ENCODE results near the gene PEX1.
"Not testable (repeated sequence)": the region's sequence is repeated elsewhere in the genome, so short reads cannot be mapped to it uniquely, and the experiment has no call there.

The PEX1 gene

DNA sequence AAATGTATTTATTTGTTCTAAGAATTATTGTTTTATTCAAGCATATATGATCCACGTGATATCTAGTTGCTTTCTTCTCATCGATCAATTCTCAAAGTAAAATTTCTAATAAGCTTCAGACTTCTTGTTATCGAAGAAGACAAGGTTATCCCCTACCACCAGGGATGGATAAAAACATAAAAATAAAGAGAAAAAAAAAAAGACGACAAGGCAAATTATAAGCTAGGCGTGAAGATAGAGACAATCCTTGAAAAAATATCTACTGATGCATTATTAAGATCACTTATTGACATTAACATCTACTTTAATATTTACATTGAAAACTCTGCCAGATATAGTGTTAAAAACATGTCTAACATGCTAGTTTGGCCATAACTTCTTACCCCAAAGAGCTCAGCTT is 19.4 kb downstream of the PEX1 start:
- no peaks in the 10 kb centered on the region for H3K9me3 ChIP-seq (ENCODE audit: control insufficient read depth, low read length)
- no peaks in the 10 kb centered on the region for H3K4me1 ChIP-seq (ENCODE audit: control insufficient read depth, insufficient read depth, low read length)
- no peak overlapping the region for H3K27ac ChIP-seq (ENCODE audit: insufficient read depth, low read depth, low read length, poor library complexity, severe bottlenecking)
- no peaks in the 10 kb centered on the region for H3K36me3 ChIP-seq (ENCODE audit: control insufficient read depth, insufficient read depth, low read length)
- no peak overlapping the region for H3K4me3 ChIP-seq (ENCODE audit: insufficient read depth, low read depth, low read length)
- H3K27me3 ChIP-seq (ENCODE audit: control insufficient read depth, insufficient read depth, low read length, poor library complexity, severe bottlenecking), result no peaks in the 10 kb centered on the region
- 100% methylated on average over 5 of the region's 5 CpGs; no CpG with 5 or more reads in 1 of the 2 experiments for WGBS, 2 experiments

DNA sequence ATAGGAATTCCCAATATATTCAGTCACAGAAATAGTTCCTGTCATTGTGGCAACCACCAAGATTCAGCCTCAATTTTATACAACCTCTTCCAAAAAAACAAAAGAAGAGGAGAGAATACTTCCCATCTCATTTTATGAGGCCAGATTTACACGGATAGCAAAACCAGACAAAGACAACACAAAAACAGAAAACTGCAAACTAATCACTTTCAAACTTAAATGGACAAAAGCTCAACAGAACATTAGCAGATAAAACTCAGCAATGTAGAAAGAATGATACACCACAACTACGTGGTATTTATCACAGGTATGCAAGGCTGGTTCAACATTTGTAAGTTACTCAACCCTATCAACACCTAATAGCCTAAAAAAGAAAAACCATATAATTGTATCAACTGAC is 22.0 kb downstream of the PEX1 start:
- Histone ChIP-seq H3K36me3 (ENCODE audit: control insufficient read depth, insufficient read depth, low read length) (peaks cover under 1% of the 10 kb centered on the region), H3K4me1 (ENCODE audit: control insufficient read depth, insufficient read depth, low read length) (no peaks in the 10 kb centered on the region)

DNA sequence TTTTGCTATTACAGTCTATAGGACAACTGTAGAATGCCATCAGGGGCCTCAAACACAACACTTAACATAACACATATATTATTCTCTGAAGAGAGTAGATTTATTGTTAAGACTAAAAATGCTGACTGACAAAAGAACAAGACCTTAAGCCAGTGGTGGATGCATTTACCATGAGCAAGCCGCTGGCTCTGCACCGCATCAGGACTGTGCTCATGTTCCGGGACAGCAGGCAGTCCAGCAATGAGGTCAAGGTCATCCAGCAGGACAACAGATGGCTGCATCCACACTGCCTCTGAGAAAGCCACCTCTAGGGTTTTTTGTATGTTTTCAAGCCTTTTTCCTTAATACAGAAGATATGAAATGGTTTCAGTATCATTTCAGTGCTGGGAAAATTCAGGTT is 23.8 kb downstream of the PEX1 start:
- Histone ChIP-seq H3K4me3 (ENCODE audit: insufficient read depth, low read depth, low read length) (no peak overlapping the region), H3K27ac (ENCODE audit: insufficient read depth, low read depth, low read length, poor library complexity, severe bottlenecking) (no peak overlapping the region), H3K27me3 (ENCODE audit: control insufficient read depth, insufficient read depth, low read length, poor library complexity, severe bottlenecking) (no peaks in the 10 kb centered on the region), H3K36me3 (ENCODE audit: control insufficient read depth, insufficient read depth, low read length) (peaks cover 2% of the 10 kb centered on the region), H3K9me3 (ENCODE audit: control insufficient read depth, low read length) (no peaks in the 10 kb centered on the region), H3K4me1 (ENCODE audit: control insufficient read depth, insufficient read depth, low read length) (no peaks in the 10 kb centered on the region)
- WGBS, 2 experiments, result 94 to 96% methylated on average over 3 of the region's 3 CpGs

More for the DNA sequence above, 22.0 kb downstream of the PEX1 start:
- Histone ChIP-seq H3K9me3 (ENCODE audit: control insufficient read depth, low read length) (no peaks in the 10 kb centered on the region), H3K27me3 (ENCODE audit: control insufficient read depth, insufficient read depth, low read length, poor library complexity, severe bottlenecking) (no peaks in the 10 kb centered on the region), H3K27ac (ENCODE audit: insufficient read depth, low read depth, low read length, poor library complexity, severe bottlenecking) (no peak overlapping the region), H3K4me3 (ENCODE audit: insufficient read depth, low read depth, low read length) (no peak overlapping the region)
- 87 to 89% methylated on average over 2 of the region's 2 CpGs for WGBS, 2 experiments

DNA sequence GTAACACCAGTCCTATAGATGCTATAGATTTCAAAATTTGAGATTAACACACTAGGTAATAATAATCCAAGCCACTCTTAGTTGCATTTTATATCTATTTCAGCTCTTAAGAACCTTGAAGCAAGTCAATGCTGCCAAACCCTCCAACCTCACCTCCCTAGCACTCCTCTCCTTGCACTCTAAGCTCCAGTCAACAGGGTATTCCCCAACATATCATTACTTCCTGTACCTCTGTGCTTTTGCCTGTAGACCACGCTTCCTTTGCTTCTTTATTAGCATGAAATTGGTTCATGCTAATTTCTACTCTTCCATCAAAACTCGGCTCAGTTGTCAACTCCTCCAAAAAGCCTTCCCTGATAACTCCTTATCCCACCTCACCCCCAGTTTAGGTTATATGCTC is 24.6 kb downstream of the PEX1 start:
- no peaks in the 10 kb centered on the region for H3K4me1 ChIP-seq (ENCODE audit: control insufficient read depth, insufficient read depth, low read length)
- no peaks in the 10 kb centered on the region for H3K27me3 ChIP-seq (ENCODE audit: control insufficient read depth, insufficient read depth, low read length, poor library complexity, severe bottlenecking)
- peaks cover 2% of the 10 kb centered on the region for H3K36me3 ChIP-seq (ENCODE audit: control insufficient read depth, insufficient read depth, low read length)
- no peak overlapping the region for H3K4me3 ChIP-seq (ENCODE audit: insufficient read depth, low read depth, low read length)
- no peaks in the 10 kb centered on the region for H3K9me3 ChIP-seq (ENCODE audit: control insufficient read depth, low read length)
- 90 to 95% methylated on average over 2 of the region's 2 CpGs for WGBS, 2 experiments
- H3K27ac ChIP-seq (ENCODE audit: insufficient read depth, low read depth, low read length, poor library complexity, severe bottlenecking), result no peak overlapping the region

DNA sequence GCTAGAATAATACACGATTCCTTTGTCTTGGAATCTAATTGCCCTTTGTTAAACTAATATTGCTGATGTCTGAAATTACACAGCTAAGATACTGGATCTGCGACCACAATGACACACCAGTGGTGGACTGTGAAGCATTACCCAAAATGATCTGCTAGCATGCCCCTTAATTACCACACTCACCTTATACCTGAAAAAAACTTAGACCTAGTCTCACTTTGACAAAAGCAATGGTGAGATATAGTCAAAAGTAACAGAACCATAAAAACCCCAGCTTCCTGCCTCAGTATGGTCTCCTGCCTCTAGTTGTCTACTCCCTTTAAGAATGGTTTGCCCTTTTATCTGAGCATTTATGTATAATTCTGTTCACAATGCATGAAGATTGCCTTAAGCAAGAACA is 29.8 kb downstream of the PEX1 start:
- Histone ChIP-seq H3K27ac (ENCODE audit: insufficient read depth, low read depth, low read length, poor library complexity, severe bottlenecking) (no peak overlapping the region), H3K4me3 (ENCODE audit: insufficient read depth, low read depth, low read length) (no peak overlapping the region), H3K36me3 (ENCODE audit: control insufficient read depth, insufficient read depth, low read length) (peaks cover 10% of the 10 kb centered on the region), H3K9me3 (ENCODE audit: control insufficient read depth, low read length) (no peaks in the 10 kb centered on the region), H3K27me3 (ENCODE audit: control insufficient read depth, insufficient read depth, low read length, poor library complexity, severe bottlenecking) (no peaks in the 10 kb centered on the region), H3K4me1 (ENCODE audit: control insufficient read depth, insufficient read depth, low read length) (no peaks in the 10 kb centered on the region)
- 90 to 100% methylated on average over 2 of the region's 2 CpGs for WGBS, 2 experiments

DNA sequence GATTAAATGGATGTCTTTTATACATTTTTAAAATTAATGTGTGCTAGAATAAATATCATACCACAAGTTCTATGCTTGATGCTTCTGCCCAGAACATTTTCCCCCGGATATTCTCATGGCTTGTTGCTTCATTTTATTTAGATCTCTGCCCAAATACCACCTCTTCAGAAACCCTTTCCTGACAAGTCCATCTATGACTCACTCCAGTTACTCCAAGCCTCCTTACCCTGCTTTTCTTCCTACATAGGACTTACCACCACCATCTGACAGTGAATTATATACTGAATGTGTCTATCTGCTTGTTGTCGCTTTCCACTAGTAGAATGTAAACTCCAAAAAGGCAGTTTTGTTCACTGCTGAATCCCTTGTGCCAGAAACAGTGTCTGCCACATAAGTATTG is 31.4 kb downstream of the PEX1 start:
- no peaks in the 10 kb centered on the region for H3K9me3 ChIP-seq (ENCODE audit: control insufficient read depth, low read length)
- no peaks in the 10 kb centered on the region for H3K4me1 ChIP-seq (ENCODE audit: control insufficient read depth, insufficient read depth, low read length)
- 93% methylated on average over 2 of the region's 2 CpGs for WGBS, 2 experiments
- H3K27ac ChIP-seq (ENCODE audit: insufficient read depth, low read depth, low read length, poor library complexity, severe bottlenecking), result no peak overlapping the region
- H3K36me3 ChIP-seq (ENCODE audit: control insufficient read depth, insufficient read depth, low read length), result peaks cover 13% of the 10 kb centered on the region
- H3K4me3 ChIP-seq (ENCODE audit: insufficient read depth, low read depth, low read length), result no peak overlapping the region
- no peaks in the 10 kb centered on the region for H3K27me3 ChIP-seq (ENCODE audit: control insufficient read depth, insufficient read depth, low read length, poor library complexity, severe bottlenecking)

DNA sequence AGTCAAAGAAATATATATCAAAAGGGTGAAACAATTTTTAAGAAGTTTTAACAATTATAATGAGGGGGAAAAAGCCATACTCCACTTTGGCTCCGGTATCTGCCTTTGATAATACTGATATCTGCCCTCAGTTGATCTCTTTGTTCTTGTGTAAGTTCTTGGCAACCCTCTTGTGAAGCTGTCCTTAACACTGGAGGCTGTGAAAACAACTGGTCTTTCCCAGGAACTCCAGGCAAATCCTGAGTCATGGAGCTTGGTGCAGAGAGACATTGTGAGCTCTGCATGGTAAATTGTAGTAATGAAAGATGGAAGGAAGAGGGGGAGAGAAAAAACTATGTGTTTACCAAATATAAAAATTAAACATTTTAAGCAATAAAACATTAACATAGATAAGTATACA is 38.7 kb downstream of the PEX1 start:
- Histone ChIP-seq H3K4me3 (ENCODE audit: insufficient read depth, low read depth, low read length) (no peak overlapping the region), H3K36me3 (ENCODE audit: control insufficient read depth, insufficient read depth, low read length) (peaks cover 11% of the 10 kb centered on the region), H3K4me1 (ENCODE audit: control insufficient read depth, insufficient read depth, low read length) (no peaks in the 10 kb centered on the region), H3K9me3 (ENCODE audit: control insufficient read depth, low read length) (no peaks in the 10 kb centered on the region), H3K27ac (ENCODE audit: insufficient read depth, low read depth, low read length, poor library complexity, severe bottlenecking) (no peak overlapping the region), H3K27me3 (ENCODE audit: control insufficient read depth, insufficient read depth, low read length, poor library complexity, severe bottlenecking) (no peaks in the 10 kb centered on the region)
- WGBS, 2 experiments, result 98 to 100% methylated on average over 1 of the region's 1 CpG

DNA sequence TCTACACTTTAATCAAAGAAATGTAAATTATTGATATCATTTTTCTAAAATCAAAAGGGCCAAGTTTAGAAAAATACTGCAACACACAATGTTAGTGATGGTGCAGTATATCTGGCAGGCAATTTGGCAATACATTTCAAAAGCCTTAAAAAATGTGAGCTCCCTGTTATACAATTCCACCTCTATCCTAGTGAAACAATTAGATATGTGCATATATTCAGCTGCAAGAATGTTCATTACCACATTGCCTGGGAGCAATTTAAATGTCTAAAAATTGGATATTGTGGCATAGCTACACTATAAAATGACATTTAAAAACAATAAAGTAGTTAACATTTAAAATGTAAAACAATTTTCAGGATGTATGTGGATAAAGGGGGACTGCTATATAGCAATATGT is 40.5 kb downstream of the PEX1 start:
- no peak overlapping the region for H3K4me3 ChIP-seq (ENCODE audit: insufficient read depth, low read depth, low read length)
- no peak overlapping the region for H3K27ac ChIP-seq (ENCODE audit: insufficient read depth, low read depth, low read length, poor library complexity, severe bottlenecking)
- no peaks in the 10 kb centered on the region for H3K27me3 ChIP-seq (ENCODE audit: control insufficient read depth, insufficient read depth, low read length, poor library complexity, severe bottlenecking)
- H3K9me3 ChIP-seq (ENCODE audit: control insufficient read depth, low read length), result no peaks in the 10 kb centered on the region
- no peaks in the 10 kb centered on the region for H3K36me3 ChIP-seq (ENCODE audit: control insufficient read depth, insufficient read depth, low read length)
- H3K4me1 ChIP-seq (ENCODE audit: control insufficient read depth, insufficient read depth, low read length), result no peaks in the 10 kb centered on the region

DNA sequence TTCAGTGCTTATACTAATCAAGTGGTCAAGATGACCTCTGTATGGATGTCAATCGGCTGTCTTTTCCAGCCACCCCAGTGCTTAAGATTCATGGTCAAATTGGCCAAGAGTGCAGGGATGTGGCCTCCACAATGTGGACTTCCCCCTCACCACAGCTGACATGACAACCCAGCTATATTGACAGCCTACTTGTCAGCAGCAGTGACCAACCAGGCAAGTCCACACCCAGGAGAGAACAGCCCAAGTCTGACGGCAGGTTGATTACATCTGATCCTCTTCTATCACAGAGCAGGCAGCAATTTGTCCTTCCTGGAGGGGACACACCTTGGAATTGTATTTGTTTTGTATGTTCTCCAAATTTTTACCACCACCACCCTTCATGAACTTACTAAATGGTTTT is 42.3 kb downstream of the PEX1 start:
- H3K27ac ChIP-seq (ENCODE audit: insufficient read depth, low read depth, low read length, poor library complexity, severe bottlenecking), result no peak overlapping the region
- H3K4me1 ChIP-seq (ENCODE audit: control insufficient read depth, insufficient read depth, low read length), result no peaks in the 10 kb centered on the region
- no peaks in the 10 kb centered on the region for H3K9me3 ChIP-seq (ENCODE audit: control insufficient read depth, low read length)
- 93 to 95% methylated on average over 2 of the region's 2 CpGs for WGBS, 2 experiments
- no peak overlapping the region for H3K4me3 ChIP-seq (ENCODE audit: insufficient read depth, low read depth, low read length)
- H3K27me3 ChIP-seq (ENCODE audit: control insufficient read depth, insufficient read depth, low read length, poor library complexity, severe bottlenecking), result no peaks in the 10 kb centered on the region
- no peaks in the 10 kb centered on the region for H3K36me3 ChIP-seq (ENCODE audit: control insufficient read depth, insufficient read depth, low read length)

DNA sequence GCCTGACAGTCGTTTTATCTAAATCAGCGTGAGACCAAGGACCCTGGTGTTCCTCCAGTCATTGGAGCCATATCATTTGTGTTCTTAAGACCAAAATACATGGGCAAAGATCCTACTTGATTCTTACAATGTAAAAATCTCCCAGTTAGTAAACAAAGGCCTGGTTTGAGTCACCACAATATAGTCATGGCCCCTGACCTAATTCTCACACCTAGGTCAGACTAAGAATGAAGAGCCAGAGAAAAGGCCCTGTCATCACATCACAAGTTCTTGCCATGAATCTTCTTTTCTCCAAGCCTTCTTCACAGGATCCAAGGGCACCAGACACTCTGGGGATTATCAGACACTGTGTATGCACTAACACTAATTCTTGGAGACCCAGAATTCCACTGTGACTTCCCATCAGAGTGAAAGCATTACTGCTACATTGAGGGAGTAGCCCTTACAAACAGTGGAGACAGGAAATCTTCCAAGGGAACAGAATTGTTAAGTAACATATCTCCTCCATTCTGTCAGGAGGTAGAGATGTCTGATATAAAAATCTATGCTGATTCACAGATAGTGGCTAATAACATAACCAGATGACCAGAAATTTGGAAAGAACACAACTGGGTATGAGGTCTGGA is 42.9 kb downstream of the PEX1 start:
- Histone ChIP-seq H3K9me3 (ENCODE audit: control insufficient read depth, low read length) (no peaks in the 10 kb centered on the region), H3K36me3 (ENCODE audit: control insufficient read depth, insufficient read depth, low read length) (no peaks in the 10 kb centered on the region)
- 92 to 93% methylated on average over 2 of the region's 2 CpGs for WGBS, 2 experiments

DNA sequence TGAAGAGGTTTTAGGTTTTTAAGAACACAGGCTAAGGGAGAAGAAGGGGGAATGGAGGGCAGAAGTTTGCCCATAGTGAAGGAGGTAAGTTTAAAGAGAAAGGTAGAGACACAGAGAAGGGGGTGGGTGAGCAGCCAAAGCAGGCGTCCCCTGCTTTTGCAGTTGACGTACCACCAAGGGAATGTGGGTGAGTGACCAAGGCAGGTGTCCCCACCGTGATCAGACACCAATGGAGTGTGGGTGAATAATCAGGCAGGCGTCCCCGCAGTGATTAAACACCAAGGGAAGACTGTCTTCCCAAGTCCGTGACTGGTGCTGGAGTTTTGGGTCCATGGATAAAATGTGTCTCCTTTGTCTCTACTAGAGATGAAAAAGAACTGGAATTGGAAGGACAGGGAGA is 44.1 kb downstream of the PEX1 start:
- H3K9me3 ChIP-seq (ENCODE audit: control insufficient read depth, low read length); H3K27ac ChIP-seq (ENCODE audit: insufficient read depth, low read depth, low read length, poor library complexity, severe bottlenecking); H3K36me3 ChIP-seq (ENCODE audit: control insufficient read depth, insufficient read depth, low read length); H3K4me3 ChIP-seq (ENCODE audit: insufficient read depth, low read depth, low read length); H3K4me1 ChIP-seq (ENCODE audit: control insufficient read depth, insufficient read depth, low read length); H3K27me3 ChIP-seq (ENCODE audit: control insufficient read depth, insufficient read depth, low read length, poor library complexity, severe bottlenecking): not testable (repeated sequence)
- 95 to 97% methylated on average over 6 of the region's 6 CpGs for WGBS, 2 experiments

More for the DNA sequence above, 42.9 kb downstream of the PEX1 start:
- Histone ChIP-seq H3K27me3 (ENCODE audit: control insufficient read depth, insufficient read depth, low read length, poor library complexity, severe bottlenecking) (no peaks in the 10 kb centered on the region), H3K4me1 (ENCODE audit: control insufficient read depth, insufficient read depth, low read length) (no peaks in the 10 kb centered on the region), H3K27ac (ENCODE audit: insufficient read depth, low read depth, low read length, poor library complexity, severe bottlenecking) (no peak overlapping the region), H3K4me3 (ENCODE audit: insufficient read depth, low read depth, low read length) (no peak overlapping the region)

Data from ectodermal cell (in vitro differentiated cells).